ENCODE results near the gene RFC1.
"Not testable (repeated sequence)": the region's sequence is repeated elsewhere in the genome, so short reads cannot be mapped to it uniquely, and the experiment has no call there.

RFC1 gene, protein sequence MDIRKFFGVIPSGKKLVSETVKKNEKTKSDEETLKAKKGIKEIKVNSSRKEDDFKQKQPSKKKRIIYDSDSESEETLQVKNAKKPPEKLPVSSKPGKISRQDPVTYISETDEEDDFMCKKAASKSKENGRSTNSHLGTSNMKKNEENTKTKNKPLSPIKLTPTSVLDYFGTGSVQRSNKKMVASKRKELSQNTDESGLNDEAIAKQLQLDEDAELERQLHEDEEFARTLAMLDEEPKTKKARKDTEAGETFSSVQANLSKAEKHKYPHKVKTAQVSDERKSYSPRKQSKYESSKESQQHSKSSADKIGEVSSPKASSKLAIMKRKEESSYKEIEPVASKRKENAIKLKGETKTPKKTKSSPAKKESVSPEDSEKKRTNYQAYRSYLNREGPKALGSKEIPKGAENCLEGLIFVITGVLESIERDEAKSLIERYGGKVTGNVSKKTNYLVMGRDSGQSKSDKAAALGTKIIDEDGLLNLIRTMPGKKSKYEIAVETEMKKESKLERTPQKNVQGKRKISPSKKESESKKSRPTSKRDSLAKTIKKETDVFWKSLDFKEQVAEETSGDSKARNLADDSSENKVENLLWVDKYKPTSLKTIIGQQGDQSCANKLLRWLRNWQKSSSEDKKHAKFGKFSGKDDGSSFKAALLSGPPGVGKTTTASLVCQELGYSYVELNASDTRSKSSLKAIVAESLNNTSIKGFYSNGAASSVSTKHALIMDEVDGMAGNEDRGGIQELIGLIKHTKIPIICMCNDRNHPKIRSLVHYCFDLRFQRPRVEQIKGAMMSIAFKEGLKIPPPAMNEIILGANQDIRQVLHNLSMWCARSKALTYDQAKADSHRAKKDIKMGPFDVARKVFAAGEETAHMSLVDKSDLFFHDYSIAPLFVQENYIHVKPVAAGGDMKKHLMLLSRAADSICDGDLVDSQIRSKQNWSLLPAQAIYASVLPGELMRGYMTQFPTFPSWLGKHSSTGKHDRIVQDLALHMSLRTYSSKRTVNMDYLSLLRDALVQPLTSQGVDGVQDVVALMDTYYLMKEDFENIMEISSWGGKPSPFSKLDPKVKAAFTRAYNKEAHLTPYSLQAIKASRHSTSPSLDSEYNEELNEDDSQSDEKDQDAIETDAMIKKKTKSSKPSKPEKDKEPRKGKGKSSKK

DNA sequence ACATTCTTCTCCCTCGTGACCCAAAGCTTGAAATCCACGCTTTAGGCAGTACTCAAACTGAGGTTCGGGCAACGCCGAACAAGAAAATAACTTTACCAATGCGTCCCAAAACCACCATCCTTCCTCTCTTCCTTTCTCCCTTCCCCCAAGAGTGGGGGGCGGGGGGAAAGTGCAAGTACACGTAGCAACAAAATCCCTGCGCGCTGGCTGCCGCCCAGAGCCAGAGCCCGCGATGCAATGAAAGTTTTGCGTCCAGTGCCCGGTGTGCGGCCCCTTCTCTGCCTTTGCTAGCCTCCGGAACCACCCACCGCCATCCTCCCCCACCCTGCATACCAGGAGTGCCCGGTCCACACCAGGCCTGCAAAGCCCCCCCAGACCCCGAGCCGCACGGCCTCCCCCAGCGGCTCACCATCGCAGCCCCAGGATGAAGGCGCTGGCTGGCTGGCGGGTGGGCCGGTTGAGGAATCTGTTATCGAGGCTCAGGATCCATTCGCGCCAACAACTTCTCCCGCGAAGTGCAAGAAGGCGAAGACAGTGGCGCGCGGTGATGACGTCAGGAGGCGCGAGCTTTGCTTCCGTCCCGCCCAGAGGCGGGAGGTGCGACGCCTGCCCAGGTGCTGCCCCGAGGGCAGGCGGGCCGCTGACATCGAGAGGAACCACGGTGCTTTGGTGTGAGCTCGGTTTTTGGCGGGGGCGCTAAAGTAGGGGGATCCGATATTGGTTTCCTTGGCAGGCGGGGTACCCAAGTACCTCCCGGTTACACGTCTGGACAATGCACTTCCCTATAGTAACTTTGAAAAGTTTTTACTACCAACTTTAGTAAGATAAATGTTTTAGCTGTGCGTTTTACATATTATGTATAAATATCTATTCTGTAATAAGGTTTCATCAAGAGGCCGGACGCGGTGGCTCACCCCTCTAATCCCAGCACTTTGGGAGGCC lies at the start of gene RFC1:
RFC1 (minus strand) TSS at position 533 of the 942 bp plus-strand sequence; CDS start at position 412, 121 bp downstream.
- H3K27ac ChIP-seq: peak within 1 kb of the TSS; percentile 85
- DNase-seq (ENCODE audit: low spot score): peak; percentile 82
- TF ChIP-seq, protein P1, sequence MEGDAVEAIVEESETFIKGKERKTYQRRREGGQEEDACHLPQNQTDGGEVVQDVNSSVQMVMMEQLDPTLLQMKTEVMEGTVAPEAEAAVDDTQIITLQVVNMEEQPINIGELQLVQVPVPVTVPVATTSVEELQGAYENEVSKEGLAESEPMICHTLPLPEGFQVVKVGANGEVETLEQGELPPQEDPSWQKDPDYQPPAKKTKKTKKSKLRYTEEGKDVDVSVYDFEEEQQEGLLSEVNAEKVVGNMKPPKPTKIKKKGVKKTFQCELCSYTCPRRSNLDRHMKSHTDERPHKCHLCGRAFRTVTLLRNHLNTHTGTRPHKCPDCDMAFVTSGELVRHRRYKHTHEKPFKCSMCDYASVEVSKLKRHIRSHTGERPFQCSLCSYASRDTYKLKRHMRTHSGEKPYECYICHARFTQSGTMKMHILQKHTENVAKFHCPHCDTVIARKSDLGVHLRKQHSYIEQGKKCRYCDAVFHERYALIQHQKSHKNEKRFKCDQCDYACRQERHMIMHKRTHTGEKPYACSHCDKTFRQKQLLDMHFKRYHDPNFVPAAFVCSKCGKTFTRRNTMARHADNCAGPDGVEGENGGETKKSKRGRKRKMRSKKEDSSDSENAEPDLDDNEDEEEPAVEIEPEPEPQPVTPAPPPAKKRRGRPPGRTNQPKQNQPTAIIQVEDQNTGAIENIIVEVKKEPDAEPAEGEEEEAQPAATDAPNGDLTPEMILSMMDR (conservative IDR thresholded peaks at IDR 0.05; ENCODE audit: low read depth): no peak
- POLR2A ChIA-PET (ENCODE audit: low non-redundant PET): no interaction called here
- CTCF ChIA-PET: interaction anchor here (0.6 to 1.0 kb wide), 3 partner anchors 12 to 130 kb away, joined by 3 to 6 read pairs (median 4); no protein-coding TSS in a partner anchor

DNA sequence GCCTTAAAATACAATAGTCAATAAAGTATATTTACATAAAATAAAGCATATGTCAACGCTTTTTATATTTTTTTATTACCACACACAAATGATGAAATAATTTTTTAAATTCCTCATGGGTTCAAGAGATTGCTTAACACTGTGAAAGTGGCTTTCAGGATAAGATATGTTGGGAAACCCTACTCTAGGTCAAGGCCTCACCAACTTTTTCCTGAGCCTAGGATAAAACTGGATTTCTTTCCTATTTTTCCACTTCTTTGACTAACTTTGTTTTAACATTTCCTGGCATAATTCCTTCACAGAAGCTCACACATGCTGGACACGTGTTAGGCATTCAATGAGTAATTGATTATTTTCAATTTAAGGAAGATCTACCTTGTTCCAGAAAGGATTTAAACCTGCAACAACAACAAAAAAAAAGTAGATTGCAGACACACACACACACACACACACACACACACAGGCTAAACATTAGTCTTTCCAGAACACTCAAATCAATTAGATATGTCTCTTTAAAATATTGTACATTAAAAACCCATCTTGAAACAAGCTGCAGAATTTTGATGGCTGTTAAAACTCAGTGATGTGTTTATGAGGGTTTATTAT lies 49.6 kb upstream of the RFC1 start:
- no peak for DNase-seq (ENCODE audit: low spot score)
- TF ChIP-seq, protein P1 (conservative IDR thresholded peaks at IDR 0.05; ENCODE audit: low read depth): no peak
- CTCF ChIA-PET: no interaction called here
- POLR2A ChIA-PET (ENCODE audit: low non-redundant PET): no interaction called here
- no peak overlapping the region for H3K27ac ChIP-seq

DNA sequence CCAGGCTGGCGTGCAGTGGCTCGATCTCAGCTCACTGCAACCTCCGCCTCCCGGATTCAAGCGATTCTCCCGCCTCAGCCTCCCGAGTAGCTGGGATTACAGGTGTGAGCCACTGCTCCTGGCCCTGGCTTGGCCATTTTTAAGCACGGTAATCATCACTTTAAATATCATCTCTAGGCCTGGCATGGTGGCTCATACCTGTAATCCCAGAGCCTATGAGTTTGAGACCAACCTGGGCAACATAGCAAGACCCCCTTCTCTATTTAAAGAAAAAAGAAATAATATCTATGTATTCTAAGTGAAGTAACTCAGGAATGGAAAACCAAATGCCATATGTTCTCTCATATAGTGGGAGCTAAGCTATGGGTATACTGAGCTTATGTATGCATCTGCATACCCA lies 45.4 kb upstream of the RFC1 start:
- POLR2A ChIA-PET (ENCODE audit: low non-redundant PET); CTCF ChIA-PET; DNase-seq (ENCODE audit: low spot score); H3K27ac ChIP-seq: not testable (repeated sequence)

DNA sequence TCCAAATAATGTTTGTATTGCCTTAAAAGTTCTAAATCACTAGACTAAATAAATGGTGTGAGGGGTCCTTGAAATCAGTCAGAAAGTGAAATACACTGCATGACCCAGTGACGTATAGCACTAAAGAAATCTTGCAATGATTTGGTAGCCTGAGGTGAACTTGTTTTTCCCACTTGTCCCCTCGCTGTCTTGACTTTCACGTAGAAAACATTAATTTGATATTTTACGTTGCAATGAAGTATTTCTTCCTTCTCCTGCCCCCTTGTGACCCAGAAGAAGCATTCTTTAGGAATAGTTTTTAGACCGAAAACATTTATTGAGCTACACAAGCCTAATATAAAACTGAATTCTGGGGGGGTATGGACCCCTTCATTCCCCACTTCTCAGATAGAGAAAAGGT lies 44.3 kb upstream of the RFC1 start:
- CTCF ChIA-PET: interaction anchor here (0.6 kb wide), 1 partner anchor 1501 kb away, joined by 3 read pairs; no protein-coding TSS in a partner anchor
- no peak for DNase-seq (ENCODE audit: low spot score)
- no peak overlapping the region for H3K27ac ChIP-seq
- TF ChIP-seq, protein P1 (conservative IDR thresholded peaks at IDR 0.05; ENCODE audit: low read depth): no peak
- POLR2A ChIA-PET (ENCODE audit: low non-redundant PET): no interaction called here

DNA sequence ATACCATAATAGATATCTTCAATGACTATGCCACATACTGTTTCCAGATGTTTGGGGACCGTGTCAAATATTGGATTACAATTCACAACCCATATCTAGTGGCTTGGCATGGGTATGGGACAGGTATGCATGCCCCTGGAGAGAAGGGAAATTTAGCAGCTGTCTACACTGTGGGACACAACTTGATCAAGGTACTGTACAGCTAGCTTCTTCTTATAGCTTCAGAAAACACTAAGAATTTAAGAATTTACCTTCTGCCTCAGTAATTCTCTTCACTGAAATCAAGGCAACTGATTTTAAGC lies 41.4 kb upstream of the RFC1 start:
- no peak overlapping the region for H3K27ac ChIP-seq
- POLR2A ChIA-PET (ENCODE audit: low non-redundant PET): no interaction called here
- no peak for DNase-seq (ENCODE audit: low spot score)
- CTCF ChIA-PET: no interaction called here
- TF ChIP-seq, protein P1 (conservative IDR thresholded peaks at IDR 0.05; ENCODE audit: low read depth): no peak

All from RWPE1 (cell line).